T-helper 2 cell treated with Interferon-gamma antibody and Interleukin-4, amounts not matched to agents 100 ng/mL and 5 ng/mL, for 36 hours (primary cell): ENCODE measurements around the gene SMCO1. TPM values are rescaled to one million over a fixed set of nuclear protein-coding genes. Genes with fewer than 3 reads are reported as not detected.
"Not testable (repeated sequence)": the region's sequence is repeated elsewhere in the genome, so short reads cannot be mapped to it uniquely, and the experiment has no call there.

Experiments
- intact Hi-C: fragments of 100-400 bp; cut with micrococcal nuclease; formaldehyde crosslinking; loops from one replicate; pipeline ENCODE4 v1.15.1; 2023
- total RNA-seq: library from RNA; stranded (reverse); gene quantifications from 2 replicates; pipeline ENCODE4 v1.2.3, GENCODE V29; 2022

The SMCO1 gene
- total RNA-seq, 1 donor from 2014 or later = not detected

- intact Hi-C loops = no loop called here
Measured at GRCh38 chr3:196496183-196496582, 19.0 kb downstream of the SMCO1 start.

- intact Hi-C loops = no loop called here
Measured at GRCh38 chr3:196493292-196493691, 21.9 kb downstream of the SMCO1 start.

GRCh38 chr3:196492080-196492479 lies 23.1 kb downstream of the SMCO1 start:
- intact Hi-C loops = no loop called here

GRCh38 chr3:196489747-196490146 lies 25.4 kb downstream of the SMCO1 start:
- intact Hi-C loops = no loop called here

DNA sequence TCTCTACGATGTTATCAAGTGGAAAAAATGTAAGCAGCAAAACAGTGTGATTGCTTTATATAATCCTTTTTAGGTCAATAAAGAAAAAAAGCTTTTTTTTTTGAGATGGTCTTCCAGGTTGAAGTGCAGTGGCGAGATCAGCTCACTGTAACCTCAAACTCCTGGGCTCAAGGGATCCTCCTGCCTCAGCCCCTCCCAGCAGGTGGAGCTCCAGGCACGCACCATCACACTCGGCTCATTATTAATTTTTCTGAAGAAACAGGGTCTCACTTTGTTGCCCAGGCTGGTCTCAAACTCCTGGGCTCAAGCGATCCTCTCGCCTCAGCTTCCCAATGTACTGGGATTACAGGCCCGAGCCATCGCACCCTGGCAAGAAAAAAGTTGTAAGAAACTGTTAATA lies 28.9 kb downstream of the SMCO1 start:
- intact Hi-C loops = no loop called here

DNA sequence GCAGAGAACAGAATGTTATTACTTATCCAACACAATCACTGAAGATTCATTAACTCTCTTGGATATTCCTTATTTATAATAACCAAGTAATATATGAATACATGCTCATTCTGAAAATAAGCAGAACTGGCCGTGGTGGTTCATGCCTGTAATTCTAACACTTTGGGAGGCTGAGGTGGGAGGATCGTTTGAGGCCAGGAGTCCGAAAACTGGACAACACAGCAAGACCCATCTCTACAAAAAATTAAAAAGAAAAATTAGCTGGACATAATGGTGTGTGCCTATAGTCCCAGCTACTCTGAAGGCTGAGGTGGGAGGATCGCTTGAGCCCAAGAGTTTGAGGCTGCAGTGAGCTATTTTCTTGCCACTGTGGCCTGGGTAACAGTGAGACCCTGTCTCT lies 37.5 kb downstream of the SMCO1 start:
- intact Hi-C loops = no loop called here

GRCh38 chr3:196472286-196472685 lies 42.9 kb downstream of the SMCO1 start:
- intact Hi-C loops = no loop called here

- intact Hi-C loops = no loop called here
Measured at GRCh38 chr3:196471551-196471950, 43.6 kb downstream of the SMCO1 start.

GRCh38 chr3:196470182-196470581 lies 45.0 kb downstream of the SMCO1 start:
- intact Hi-C loops = not testable (repeated sequence)

DNA sequence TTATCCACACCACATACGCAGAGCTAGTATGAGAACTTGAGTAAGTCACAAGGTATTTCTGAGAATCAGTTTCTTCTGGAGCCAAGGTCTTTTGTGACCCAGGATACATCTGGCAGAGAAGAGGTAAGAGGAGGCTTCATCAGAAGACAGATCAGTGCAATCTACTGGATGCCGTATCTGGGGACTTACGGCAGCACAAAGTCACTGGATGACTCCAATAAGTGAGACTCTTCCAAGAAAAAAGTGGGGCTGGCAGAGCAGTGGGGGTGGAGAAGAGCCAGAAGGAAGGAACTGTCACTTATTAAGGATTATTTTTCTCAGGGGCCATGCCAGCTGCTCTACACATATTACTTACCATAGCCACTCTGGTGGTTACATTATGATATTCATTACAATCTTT lies 51.3 kb downstream of the SMCO1 start:
- intact Hi-C loops = no loop called here

- intact Hi-C loops = no loop called here
Measured at GRCh38 chr3:196463478-196463756, 51.7 kb downstream of the SMCO1 start.

DNA sequence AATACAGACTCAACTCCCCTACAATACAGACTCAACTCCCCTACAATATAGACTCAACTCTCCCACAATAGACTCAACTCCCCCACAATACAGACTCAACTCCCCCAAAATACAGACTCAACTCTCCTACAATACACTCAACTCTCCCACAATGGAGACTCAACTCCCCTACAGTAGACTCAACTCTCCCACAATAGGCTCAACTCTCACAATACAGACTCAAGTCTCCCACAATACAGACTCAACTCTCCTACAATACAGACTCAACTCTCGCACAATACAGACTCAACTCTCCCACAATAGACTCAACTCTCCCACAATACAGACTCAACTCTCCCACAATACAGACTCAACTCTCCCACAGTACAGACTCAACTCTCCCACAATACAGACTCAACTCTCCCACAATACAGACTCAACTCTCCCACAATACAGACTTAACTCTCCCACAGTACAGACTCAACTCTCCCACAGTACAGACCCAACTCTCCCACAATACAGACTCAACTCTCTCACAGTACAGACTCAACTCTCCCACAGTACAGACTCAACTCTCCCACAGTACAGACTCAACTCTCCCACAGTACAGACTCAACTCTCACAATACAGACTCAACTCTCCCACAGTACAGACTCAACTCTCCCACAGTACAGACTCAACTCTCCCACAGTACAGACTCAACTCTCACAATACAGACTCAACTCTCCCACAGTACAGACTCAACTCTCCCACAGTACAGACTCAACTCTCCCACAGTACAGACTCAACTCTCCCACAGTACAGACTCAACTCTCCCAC lies 52.3 kb downstream of the SMCO1 start:
- intact Hi-C loops = not testable (repeated sequence)

DNA sequence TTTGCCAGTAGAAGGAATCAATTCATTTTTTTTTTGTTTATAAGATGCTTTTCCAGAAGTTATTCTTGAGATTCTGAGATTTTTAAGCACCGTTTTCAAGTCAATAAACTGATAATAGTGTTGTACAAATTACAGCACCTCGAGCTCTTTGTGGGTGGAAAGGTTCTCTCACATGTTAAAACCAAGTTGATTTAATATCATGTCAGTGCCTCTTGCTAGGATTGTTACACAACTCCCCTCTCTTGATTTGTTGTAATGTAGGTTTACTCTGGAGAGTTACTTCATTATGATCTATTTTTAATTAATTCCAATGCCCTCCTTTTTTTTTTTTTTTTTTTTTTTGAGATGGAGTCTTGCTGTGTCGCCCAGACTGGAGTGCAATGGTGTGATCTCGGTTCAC lies 57.1 kb downstream of the SMCO1 start:
- intact Hi-C loops = no loop called here

DNA sequence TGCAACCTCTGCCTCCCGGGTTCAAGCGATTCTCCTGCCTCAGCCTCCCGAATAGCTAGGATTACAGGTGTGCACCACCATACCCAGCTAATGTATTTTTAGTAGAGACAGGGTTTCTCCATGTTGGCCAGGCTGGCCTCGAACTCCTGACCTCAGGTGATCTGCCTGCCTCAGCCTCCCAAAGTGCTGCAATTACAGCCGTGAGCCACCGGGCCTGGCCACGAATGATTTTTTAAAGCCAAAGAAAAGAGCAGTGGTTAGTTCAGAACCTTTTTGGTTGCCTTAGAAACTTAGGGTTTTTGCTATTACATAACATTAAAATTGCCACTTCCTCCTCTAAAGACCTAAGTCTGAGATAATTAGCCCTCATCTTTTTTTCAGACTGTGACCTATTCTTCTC lies 57.7 kb downstream of the SMCO1 start:
- intact Hi-C loops = not testable (repeated sequence)

Other genes starting within 250 kb of the SMCO1 start
- 76.4 and 77.1 TPM in 2 replicates for gene PCYT1A, start 227.6 kb downstream of the SMCO1 start, total RNA-seq
- 19.8 and 20.4 TPM in 2 replicates for gene DYNLT2B, start 197.1 kb downstream of the SMCO1 start, total RNA-seq
- gene TM4SF19, start 177.0 kb downstream of the SMCO1 start, total RNA-seq = not detected in 2 replicates
- 47.9 and 49.7 TPM in 2 replicates for gene UBXN7, start 82.9 kb downstream of the SMCO1 start, total RNA-seq
- 40.9 and 42.3 TPM in 2 replicates for gene RNF168, start 11.6 kb downstream of the SMCO1 start, total RNA-seq
- 23.6 and 27.2 TPM in 2 replicates for gene WDR53, start 53.2 kb upstream of the SMCO1 start, total RNA-seq
- 17.9 and 19.4 TPM in 2 replicates for gene FBXO45, start 53.3 kb upstream of the SMCO1 start, total RNA-seq
- gene NRROS, start 124.3 kb upstream of the SMCO1 start, total RNA-seq = 85.8 and 87.2 TPM in 2 replicates
- 5.8 and 7.6 TPM in 2 replicates for gene CEP19, start 196.9 kb upstream of the SMCO1 start, total RNA-seq
- 61.6 and 66.9 TPM in 2 replicates for gene PIGX, start 197.0 kb upstream of the SMCO1 start, total RNA-seq
- 99.6 and 101 TPM in 2 replicates for gene PAK2, start 224.5 kb upstream of the SMCO1 start, total RNA-seq